Right lobe of liver (tissue), 6 donors: ENCODE data around the gene CENPC. TPM values are rescaled to one million over a fixed set of nuclear protein-coding genes. Genes with fewer than 3 reads are reported as not detected.
"Not testable (repeated sequence)": the region's sequence is repeated elsewhere in the genome, so short reads cannot be mapped to it uniquely, and the experiment has no call there.

Source experiments
- ATAC-seq, 4 donors: fragments of 200-7000 bp; cut with Tn5 transposase; one replicate each; pipeline ENCODE4 v1.9.1; 2020; ENCODE audit warnings: mild to moderate bottlenecking in 4 of 4, moderate library complexity in 4 of 4
- DNase-seq, 3 donors: peaks; one replicate each; pipeline ENCODE4 v3.0.0-alpha.2; 2020
- H3K27ac ChIP-seq, 3 donors: fragments of 200-600 bp; one replicate each; pipeline ENCODE4 v1.8.0; 2022
- H3K27me3 ChIP-seq, 2 donors: fragments of 200-600 bp; one replicate each; pipeline ENCODE4 v1.8.0; 2022
- H3K36me3 ChIP-seq, 4 donors: fragments of 200-600 bp; sonication (generic) in 1 of 4; one replicate each; pipeline versions ENCODE4 v1.5.1 to v1.8.0; 2017 to 2022; ENCODE audit warnings: control low read depth in 1 of 4
- H3K4me1 ChIP-seq, 4 donors: fragments of 200-600 bp; sonication (generic) in 1 of 4; one replicate each; pipeline versions ENCODE4 v1.5.1 to v1.8.0; 2017 to 2022; ENCODE audit warnings: control low read depth in 1 of 4
- H3K4me3 ChIP-seq, 3 donors: fragments of 200-600 bp; one replicate each; pipeline ENCODE4 v1.8.0; 2022
- H3K9me3 ChIP-seq, 4 donors: fragments of 200-600 bp; sonication (generic) in 1 of 4; one replicate each; pipeline versions ENCODE4 v1.5.1 to v1.8.0; 2017 to 2022; ENCODE audit warnings: control low read depth in 1 of 4
- CTCF ChIP-seq, 4 donors: fragments of 200-600 bp in 3 of 4; fragments of 450-650 bp in 1 of 4; IDR thresholded peaks; one replicate each; pipeline versions ENCODE4 v1.5.1 to v1.8.0; 2016 to 2022; ENCODE audit warnings: antibody characterized with exemption in 4 of 4, mild to moderate bottlenecking in 2 of 4
- POLR2A ChIP-seq: fragments of 450-650 bp; IDR thresholded peaks from one replicate; pipeline ENCODE4 v1.6.1; 2017; ENCODE audit warnings: antibody characterized with exemption, mild to moderate bottlenecking
- WGBS: methylation state at CpG from one replicate; pipeline ENCODE4 v1.1.6; 2018; ENCODE audit warnings: low coverage, low lambda C conversion rate; ENCODE audit not compliant: insufficient coverage; ENCODE audit errors: missing lambda C conversion rate; 5-methylcytosine and 5-hydroxymethylcytosine counted together
- intact Hi-C, 2 donors: fragments of 100-400 bp; cut with DNase I; formaldehyde crosslinking; loops; one replicate each; pipeline versions ENCODE4 v1.11.2 to v1.14.1; 2022
- total RNA-seq, 6 experiments: library from RNA; depleted of rRNA in 2 of 6; stranded (reverse); fragments of >200 nt in 2 of 6; fragmentation: NEBNext Ultra II Directional in 3 of 6; extraction: Animal tissue kit (Norgen Biotek cat#: 25700) in 3 of 6; gene quantifications; one replicate each; pipeline versions ENCODE4 v1.1.0 to v1.2.4, GENCODE V29; 2016 to 2023
- donor health status: DM: no; HTN: yes; CAD: no.
- donor health status: DM: no; HTN: no; CAD: no.
- donor health status: DM: no; HTN: no; CAD: no.
- donor health status: DM: no; HTN: yes; CAD: no.
- donor health status: DM: no; HTN: yes; CAD: no.

The CENPC gene
- total RNA-seq, 6 experiments from 2014 or later = 4.3 to 10.4 (median 6.8) TPM

- Histone ChIP-seq H3K36me3 (no peaks in the 10 kb centered on the region), H3K27me3 (no peaks in the 10 kb centered on the region), H3K4me3 (no peak overlapping the region), H3K9me3 (peaks cover 0 to 2% (median 0%) of the 10 kb centered on the region in 4 donors), H3K27ac (no peak overlapping the region), H3K4me1 (no peaks in the 10 kb centered on the region)
- intact Hi-C loops = no loop called here
- TF ChIP-seq POLR2A = no peak
- ATAC-seq (peak in 1 of 4 donors; percentile 19), DNase-seq (no peak)
- 67% methylated on average over 2 of the region's 5 CpGs for WGBS
Measured at GRCh38 chr4:67456577-67457196, 88.6 kb downstream of the CENPC start.

GRCh38 chr4:67452846-67453205 is 92.5 kb downstream of the CENPC start:
- H3K27me3 ChIP-seq, DNase-seq, H3K36me3 ChIP-seq, H3K27ac ChIP-seq, H3K9me3 ChIP-seq, intact Hi-C loops, ATAC-seq, H3K4me1 ChIP-seq, H3K4me3 ChIP-seq: not testable (repeated sequence)
- WGBS = 40% methylated on average over 2 of the region's 2 CpGs

- H3K27me3 ChIP-seq = no peaks in the 10 kb centered on the region
- no peak for TF ChIP-seq CTCF (IDR thresholded peaks at IDR 0.05)
- no peak for TF ChIP-seq POLR2A
- no peak for DNase-seq
- intact Hi-C loops = no loop called here
- no peak for ATAC-seq
- H3K36me3 ChIP-seq = no peaks in the 10 kb centered on the region
- H3K4me3 ChIP-seq = no peak overlapping the region
- no peak overlapping the region for H3K27ac ChIP-seq
- 87% methylated on average over 4 of the region's 4 CpGs for WGBS
- peaks cover 0 to 2% (median 0%) of the 10 kb centered on the region in 4 donors for H3K9me3 ChIP-seq
- no peaks in the 10 kb centered on the region for H3K4me1 ChIP-seq
Measured at GRCh38 chr4:67452100-67452845, 93.0 kb downstream of the CENPC start.

- TF ChIP-seq POLR2A (no peak), CTCF (IDR thresholded peaks at IDR 0.05) (no peak)
- Histone ChIP-seq H3K27ac (no peak overlapping the region), H3K36me3 (no peaks in the 10 kb centered on the region), H3K4me1 (no peaks in the 10 kb centered on the region), H3K4me3 (no peak overlapping the region), H3K9me3 (peaks cover 0 to 2% (median 0%) of the 10 kb centered on the region in 4 donors), H3K27me3 (no peaks in the 10 kb centered on the region)
- ATAC-seq (no peak), DNase-seq (no peak)
- WGBS = 84% methylated on average over 2 of the region's 6 CpGs
- intact Hi-C loops = no loop called here
Measured at GRCh38 chr4:67451464-67451863, 93.8 kb downstream of the CENPC start.

- intact Hi-C loops = no loop called here
- ATAC-seq (no peak), DNase-seq (no peak)
- TF ChIP-seq POLR2A = no peak
- no peak for TF ChIP-seq CTCF (IDR thresholded peaks at IDR 0.05)
- H3K9me3 ChIP-seq = peaks cover 0 to 2% (median 0%) of the 10 kb centered on the region in 4 donors
- H3K36me3 ChIP-seq = no peaks in the 10 kb centered on the region
- H3K27me3 ChIP-seq = no peaks in the 10 kb centered on the region
- no peak overlapping the region for H3K27ac ChIP-seq
- no peaks in the 10 kb centered on the region for H3K4me1 ChIP-seq
- no peak overlapping the region for H3K4me3 ChIP-seq
Measured at GRCh38 chr4:67448621-67449020, 96.7 kb downstream of the CENPC start.
